HG03159 (cell line): Measurements from ENCODE around the gene SLC9A9.

Experiments used
- ATAC-seq: cut with Tn5 transposase; IDR thresholded peaks from one replicate; pipeline ENCODE4 v1.9.1; 2021; ENCODE audit warnings: mild to moderate bottlenecking, moderate library complexity; ENCODE audit not compliant: unreplicated experiment

The SLC9A9 gene

DNA sequence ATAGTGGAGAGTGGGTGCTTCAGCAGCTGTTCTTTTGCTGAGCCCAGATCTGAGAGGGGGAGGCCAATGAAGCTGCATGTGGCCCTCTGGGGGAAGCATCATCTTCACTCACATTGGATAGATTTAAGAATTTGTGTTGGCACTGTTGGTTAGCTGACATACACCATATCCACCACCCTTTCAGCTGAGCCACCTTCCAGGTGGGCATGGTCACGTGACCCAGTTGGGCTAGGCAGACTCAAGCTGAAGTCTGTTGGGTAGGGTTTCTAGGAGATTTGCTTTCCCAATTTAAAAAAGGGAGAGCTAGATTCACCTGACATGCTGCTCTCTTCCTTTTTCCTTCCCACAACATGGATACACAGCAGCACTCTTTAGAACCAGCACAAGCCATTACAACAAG lies 417.7 kb downstream of the SLC9A9 start:
- ATAC-seq = no peak

DNA sequence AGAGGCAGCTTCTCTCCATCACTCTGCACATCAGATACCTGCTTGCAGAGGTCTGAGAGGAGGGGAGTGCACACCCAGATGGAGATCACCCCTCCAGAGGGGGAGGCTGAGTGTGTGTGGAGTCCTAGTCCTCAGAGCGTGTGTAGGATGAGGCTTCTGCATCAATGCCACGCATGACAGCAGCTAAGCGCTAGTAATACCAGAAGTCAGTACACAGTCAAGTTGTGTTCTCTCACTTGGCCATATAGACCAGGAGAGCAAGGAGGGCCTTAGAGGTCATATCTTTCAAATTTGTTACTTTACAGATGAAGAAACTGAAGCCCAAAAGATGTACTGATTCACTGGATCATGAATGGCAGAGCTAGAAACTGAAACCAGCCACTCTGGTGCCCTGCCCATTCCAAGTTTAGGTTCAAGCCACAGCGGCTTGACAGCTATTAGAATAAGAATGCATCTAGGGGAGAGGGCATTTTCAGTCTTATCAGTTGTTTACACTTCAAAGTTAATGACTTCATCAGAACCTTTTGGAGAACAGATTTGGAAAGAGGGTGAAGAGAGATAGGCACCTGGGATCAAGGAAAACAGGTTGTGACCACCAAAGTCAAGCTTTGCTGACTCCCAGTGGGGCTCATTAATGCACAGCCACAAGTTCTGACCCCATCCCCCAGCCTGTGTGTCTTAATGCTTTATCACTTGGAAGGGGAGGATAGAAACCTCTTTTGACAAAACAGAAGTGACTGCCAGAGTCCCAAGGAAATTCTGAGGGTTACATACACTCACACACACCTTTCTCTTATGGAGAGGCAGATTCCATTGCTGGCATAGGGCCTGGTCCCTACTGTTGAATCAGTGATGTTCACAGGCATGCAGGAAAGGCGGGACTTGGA lies 418.4 kb downstream of the SLC9A9 start:
- ATAC-seq = no peak

DNA sequence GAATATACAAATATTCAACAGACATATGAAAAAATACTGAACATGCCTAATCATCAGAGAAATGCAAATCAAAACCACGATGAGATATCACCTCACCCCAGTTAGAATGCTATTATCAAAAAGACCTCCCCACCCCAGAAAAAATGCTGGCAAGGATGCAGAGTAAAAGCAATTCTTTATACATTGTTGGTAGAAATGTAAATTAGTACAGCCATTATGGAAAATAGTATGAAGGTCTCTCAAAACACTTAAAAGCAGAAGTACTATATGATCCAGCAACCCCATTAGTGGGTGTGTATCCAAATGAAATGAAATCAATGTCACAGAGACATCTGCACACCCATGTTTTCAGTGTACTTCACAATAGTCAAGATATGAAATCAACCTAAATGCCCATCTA lies 420.0 kb downstream of the SLC9A9 start:
- no peak for ATAC-seq

DNA sequence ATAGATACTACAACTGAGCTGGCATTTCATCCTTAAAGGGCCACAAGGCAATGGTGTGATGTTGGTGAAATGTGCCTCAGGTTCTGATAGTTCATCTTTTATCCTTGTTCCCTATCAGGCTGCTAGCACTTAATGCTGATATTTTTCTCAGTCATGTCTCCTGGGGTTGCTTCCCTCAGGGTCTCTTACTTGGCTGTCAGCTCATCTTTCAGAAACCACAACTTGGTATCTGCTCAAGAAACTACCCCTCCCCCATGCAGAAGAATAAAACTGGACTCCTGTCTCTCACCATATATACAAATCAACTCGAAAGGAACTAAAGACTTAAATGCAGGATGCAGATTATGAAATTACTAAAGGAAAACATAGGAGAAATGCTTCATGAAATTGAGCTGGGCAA lies 420.6 kb downstream of the SLC9A9 start:
- ATAC-seq = no peak

DNA sequence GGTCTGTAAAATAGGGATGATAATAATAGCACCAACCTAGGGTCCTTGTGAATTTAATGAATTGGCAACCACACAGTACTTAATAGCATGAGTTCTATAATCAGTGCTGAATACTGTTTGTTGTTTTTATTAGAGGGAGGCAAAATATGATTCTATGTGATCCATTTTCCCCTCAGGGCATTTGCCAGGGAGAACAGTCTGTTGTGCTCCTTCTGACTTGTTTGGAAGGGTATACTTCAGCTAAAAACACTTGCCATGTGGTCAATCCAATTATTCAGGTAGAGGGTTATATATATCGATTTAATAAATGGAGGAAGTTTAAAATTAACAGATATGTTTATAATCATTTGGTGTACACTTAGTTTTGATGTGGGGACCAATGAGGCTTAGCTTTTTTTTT lies 423.4 kb downstream of the SLC9A9 start:
- no peak for ATAC-seq

DNA sequence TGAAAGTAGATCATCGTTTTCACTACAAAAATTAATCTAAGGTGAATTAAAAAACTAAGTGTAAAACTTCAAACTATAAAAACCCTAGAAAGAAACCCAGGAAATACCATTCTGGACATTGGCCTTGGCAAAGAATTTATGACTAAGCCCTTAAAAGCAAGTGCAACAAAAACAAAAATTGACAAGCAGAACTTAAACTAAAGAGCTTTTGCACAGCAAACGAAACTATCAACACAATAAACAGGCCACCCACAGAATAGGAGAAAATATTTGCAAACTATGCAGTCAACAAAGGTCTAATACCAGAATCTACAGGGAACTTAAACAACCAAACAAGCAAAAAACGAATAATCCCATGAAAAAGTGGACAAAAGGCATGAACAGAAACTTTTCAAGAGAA lies 426.7 kb downstream of the SLC9A9 start:
- no peak for ATAC-seq

DNA sequence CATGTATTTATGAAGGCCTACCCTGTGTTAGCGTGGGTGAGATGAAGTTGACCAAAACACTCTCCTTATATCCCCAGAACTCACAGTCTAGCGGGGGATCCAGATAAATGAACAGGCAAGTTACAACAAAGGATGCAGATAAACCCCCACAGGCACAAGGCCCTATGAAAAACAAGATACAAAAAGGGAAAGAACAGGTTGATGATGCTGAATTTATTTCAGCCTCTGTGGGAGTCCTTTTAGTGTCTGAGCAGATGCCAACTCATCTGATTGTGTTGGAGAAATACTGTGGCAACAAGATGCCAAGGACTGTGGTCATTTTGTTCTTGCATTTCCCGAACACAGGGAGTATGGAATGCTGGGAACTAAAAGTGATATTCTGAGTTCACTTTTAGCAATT lies 428.7 kb downstream of the SLC9A9 start:
- ATAC-seq = no peak

DNA sequence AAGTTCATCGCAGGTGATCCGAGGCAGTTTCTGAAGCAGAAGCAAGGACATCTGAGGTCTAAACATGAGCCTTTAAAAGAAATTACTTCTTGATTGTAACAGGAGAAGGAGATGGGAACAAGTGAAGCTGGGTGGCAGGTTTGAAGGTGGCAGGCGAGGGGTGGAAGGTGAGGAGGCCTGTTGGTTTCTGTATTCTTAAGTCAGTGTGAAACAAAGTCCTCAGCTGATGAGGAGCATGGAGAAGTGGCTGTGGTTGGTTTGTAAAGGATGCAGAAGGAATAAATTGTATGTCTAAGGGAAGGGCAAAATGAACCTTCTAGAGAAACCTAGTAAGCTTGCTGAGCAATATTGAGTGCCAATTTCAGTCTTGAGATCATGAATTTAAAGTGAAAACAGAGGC lies 429.9 kb downstream of the SLC9A9 start:
- no peak for ATAC-seq

DNA sequence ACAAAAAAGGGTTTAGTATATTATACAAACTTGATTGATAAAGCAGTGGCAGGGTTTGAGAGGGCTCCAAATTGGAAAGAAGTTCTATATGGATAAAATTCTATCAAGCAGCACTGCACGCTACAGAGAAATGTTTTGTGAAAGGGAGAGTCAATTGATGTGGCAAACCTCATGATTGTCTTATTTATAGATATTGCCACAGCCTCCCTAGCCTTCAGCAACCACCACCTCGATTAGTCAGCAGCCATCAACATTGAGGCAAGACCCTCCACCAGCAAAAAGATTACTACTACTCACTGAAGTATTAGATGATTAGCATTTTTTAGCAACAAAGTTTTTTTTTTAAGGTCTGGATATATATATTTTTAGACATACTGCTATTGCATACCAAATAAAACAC lies 432.0 kb downstream of the SLC9A9 start:
- no peak for ATAC-seq

DNA sequence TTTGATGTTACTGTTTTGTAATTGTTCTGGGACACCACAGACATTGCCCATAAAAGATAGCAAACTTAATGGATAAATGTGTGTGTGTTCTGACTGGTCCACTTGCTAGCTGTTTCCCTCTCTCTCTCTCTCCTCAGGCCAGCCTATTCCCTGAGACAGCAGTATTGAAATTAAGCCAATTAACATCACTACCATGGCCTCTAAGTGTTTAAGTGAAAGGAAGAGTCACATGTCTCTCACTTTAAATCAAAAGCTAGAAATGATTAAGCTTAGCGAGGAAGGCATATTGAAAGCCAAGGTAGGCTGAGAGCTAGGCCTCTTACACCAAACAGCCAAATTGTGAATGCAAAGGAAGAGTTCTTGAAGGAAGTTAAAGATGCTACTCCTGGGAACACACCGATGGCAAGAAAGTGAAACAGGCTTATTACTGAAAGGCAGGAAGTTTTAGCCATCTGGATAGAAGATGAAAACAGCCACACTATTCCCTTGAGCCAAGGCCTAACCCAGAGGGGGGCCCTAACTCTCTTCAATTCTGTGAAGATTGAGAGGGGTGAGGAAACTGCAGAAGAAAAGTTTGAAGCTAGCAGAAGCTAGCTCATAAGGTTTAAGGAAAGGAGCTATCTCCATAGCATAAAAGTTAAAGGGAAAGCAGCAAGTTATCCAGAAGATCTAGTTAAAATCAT lies 433.6 kb downstream of the SLC9A9 start:
- no peak for ATAC-seq

DNA sequence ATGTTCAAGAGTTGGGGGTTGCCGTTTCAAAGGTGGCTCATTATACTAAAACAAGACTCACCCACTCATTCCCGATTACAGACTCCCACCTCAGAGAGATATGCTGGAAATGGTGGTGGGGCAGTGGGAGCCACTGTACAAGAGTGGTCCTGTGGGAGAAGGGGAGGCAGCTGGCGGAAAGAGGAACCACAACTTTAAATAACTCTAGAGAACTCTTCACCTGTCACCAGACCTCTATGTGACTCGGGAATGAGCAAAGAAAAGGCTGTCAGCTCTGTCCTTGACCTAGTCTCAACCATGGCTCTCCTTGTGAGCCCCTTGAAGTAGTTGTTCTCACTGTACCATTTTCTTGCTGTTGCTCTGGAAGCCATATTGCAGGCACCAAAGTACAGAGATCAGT lies 434.9 kb downstream of the SLC9A9 start:
- no peak for ATAC-seq

DNA sequence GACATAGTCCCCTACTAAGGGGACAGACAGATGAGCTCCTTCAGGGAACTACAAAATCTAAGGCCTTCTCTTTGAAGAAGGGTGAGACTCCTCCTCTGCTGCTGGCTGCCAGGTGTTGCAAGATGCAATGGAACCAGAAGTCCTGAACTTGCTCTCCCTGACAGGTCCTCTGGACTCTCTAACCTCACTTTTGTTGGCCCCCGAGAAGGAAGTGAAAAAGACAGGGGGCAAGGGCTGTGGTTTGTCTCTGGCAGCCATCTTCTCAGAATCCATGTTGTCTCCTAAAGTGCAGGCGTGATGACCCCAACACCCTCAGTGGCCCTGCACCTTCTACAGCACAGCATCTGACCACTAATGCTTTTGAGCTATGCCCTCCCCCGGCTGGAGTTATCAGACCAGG lies 436.2 kb downstream of the SLC9A9 start:
- no peak for ATAC-seq

DNA sequence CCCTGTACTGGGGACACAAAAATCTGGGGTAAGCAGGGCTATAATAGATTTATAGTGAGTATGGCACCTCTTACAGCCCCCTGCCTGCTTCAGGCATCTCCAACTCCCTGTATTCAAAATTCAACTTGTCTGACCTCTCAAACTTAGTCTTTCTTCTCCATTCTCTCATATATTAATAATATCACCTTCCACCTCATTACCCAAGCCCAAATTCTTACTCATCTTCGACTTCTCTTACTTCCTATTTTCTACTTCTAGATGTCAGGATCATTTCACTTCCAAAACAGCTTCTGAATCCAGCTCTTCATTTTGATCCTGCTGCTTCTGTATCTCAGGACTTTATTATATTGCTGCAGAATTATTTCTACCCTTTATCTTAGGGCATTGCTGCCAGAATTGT lies 438.0 kb downstream of the SLC9A9 start:
- no peak for ATAC-seq

DNA sequence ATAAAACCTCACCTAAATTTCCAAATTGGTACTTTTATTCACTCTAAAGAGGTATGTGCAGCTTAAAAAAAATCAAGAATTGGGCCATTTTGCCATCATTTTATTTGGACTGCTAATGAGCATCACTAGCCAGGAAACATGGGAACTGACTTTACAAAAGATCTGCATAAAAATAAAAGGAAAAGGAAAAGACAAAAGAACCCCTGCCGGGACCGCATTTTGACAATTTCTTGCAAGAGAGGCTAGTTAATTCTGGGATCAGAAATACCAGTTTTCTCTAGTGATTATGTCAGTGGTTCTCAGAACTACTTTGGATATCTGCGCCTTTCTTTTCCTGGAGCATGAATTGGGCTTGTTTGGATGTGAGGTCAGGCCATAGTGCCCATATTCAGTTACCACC lies 439.5 kb downstream of the SLC9A9 start:
- ATAC-seq = no peak

DNA sequence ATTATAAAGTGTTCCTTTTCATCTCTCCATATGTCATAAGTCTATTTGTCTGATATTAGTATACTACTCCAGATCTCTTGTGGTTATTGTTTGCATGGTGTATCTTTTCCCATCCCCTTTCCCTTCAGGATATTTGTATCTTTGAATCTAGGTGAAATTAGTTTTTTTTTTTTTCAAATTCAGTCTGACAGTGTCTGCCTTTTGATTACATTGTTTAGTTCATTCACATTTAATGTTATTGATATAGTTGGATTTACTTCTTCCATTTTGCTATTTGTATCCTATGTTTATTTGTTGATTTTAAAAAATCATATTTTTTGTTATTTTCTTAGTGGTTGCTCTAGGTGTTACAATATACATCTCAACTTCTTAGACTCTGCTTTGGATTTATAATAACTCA lies 445.7 kb downstream of the SLC9A9 start:
- no peak for ATAC-seq

DNA sequence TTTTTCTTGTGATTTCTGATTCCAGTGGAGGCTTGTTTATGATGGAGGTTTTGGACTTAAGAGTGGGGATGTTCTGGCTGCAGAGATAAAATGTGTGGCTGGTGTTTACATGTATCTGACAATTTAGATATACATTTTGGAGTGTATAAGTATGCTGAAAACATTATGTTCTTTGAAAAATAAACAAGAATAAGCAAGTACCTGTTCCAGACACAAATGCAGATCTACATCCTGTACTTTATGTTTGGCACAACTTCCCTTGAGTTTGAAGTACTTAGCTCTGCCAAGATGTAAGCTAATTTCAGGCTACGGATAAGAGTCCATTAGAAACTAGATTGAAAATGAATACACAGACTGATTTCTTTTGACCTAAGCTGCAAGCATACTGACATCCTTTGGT lies 451.5 kb downstream of the SLC9A9 start:
- no peak for ATAC-seq

DNA sequence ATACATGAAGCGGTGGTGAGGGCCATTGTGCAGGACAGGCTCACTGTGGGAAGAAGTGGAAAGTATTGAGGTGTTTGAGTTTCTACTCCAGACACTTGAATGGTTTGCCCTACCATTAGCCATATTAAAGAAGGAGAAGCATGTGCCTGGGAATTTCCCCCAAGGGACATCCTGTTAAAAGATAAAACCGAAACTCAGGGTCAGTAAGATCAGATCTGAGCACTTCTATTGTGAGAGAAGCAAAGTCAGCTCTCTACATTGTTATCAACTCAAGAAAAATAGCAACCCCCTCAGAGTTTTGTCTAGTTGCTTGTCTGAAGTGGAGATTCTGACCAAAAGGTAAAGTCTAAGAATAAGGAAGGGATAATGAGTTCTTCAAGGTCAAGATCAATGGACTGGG lies 458.9 kb downstream of the SLC9A9 start:
- no peak for ATAC-seq

DNA sequence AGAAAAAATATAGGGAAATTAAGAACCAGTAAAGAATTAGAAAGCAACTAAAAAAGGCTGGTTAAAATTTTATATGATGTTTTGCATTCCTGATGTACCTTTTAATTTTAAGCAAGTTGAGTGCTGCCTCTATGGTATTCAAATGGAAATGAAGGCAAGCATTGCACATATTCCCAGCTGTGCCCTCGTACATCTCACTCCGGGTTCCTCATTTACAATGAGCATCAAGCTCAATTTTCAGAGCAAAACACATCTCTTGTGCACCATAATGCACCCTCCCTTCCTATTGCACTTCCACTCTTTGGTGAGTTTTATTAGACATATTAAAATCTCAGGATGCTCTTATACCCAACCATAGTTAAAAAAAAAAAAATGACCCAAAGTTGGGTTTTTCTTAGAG lies 460.8 kb downstream of the SLC9A9 start:
- ATAC-seq = no peak

DNA sequence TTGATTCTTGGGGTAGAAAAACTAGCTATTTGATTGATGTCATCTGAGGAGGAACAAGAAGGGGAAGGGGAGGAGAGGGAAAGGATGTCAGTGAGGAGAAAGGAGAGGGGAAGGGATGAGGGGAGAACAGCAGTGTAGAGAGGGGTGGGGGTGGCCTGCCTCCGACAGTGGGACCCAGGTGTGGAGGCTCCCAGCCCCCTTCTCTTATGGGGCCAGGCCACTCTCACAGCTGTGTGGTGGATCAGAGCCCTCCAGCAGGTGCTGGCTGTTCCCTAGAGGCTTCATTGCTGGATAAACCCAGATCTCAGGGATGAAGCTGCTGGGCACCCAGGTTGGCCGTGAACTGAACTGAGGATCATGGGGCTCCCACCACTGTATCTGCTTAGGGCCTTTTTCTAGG lies 464.2 kb downstream of the SLC9A9 start:
- ATAC-seq = no peak

DNA sequence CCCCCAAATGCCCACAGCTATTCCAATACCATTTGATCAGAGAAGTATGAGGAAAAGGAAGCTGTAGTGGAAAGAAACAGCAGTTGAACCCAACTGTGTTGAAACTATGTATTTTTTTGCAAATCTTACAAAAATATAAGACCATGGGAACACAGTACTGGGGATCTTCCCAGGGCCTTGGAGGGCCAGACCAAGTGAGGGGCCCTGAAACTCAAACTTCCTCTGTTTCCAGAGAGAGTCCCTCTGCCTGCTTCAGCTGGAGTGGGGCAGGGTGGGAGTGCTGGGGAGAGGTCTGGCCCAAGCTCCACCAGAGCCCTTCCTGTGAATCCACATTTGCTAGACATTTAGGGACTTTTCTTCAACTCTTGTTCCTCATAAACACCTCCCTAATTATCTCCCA lies 464.8 kb downstream of the SLC9A9 start:
- no peak for ATAC-seq

DNA sequence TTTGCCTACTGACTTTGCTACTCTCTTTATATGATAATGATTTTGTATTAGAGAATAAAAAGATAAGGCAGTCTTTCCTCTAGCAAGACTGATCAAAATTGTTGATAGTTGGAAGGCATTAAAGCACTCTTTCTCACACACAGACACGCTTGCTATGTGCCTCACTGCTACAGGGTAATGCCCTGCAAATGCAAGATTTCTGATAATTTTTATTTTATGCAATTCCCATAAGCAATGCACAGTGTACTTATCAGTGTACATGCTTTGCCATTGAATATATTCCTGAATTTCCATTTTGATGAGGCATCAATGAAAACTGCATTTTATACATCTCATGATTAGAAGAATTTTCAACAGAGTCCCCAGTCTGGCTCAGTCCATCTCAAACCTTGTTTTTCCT lies 465.5 kb downstream of the SLC9A9 start:
- no peak for ATAC-seq

DNA sequence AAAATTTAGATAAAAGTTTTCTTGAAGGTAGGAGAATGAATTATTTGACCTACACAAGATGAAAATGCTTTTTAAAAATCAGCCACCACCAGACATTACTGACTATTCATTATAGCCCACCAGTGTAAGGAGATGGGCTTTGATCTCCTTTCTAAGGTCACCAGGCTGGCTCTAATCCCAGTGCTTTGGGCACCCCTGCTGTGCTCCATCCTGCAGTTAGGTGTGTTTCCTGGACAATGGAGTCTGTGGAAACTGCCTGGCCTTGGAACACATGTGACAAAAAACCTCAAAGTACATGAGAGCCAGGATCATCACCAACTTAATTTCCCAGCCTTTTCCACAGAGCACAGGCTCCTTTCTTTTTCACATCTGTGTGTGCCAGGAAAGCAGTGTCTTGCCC lies 467.8 kb downstream of the SLC9A9 start:
- no peak for ATAC-seq

DNA sequence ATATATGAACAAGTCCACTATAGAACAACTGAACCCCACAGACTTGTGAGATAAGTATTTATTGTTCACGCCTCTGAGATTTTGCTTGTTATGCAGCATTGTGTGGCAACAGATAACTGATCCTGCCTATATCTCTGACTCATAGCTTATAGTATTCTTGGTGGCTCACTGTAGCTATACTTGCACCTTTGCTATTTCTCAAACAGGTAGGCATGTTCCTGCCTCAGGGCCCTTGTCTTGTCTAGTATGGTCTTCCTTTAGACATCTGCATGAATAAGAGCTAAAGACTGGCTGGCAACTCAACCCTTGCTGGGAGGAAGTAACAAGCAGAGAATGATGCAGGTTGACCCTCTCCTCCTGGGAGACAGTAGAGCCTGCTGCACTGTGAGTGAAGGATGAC lies 472.6 kb downstream of the SLC9A9 start:
- ATAC-seq = no peak
